B cell (primary cell): Measurements from ENCODE around the gene BRI3BP. TPM values are rescaled to one million over a fixed set of nuclear protein-coding genes. Genes with fewer than 3 reads are reported as not detected.

ENCODE experiments used
- ATAC-seq: fragments of 200-7000 bp; cut with Tn5 transposase; one replicate; pipeline ENCODE4 v1.10.0; 2021; ENCODE audit warnings: low read depth, mild to moderate bottlenecking, moderate number of reproducible peaks, moderate library complexity
- CTCF ChIA-PET: fragments of 350-600 bp; sonication (Branson Sonifier 250); formaldehyde crosslinking; loops from one replicate; lab custom pipeline; 2021; ENCODE audit warnings: antibody characterized with exemption, inconsistent platforms; lab: Charles Lee
- POLR2A ChIA-PET: fragments of 350-600 bp; sonication (Branson Sonifier 250); formaldehyde crosslinking; loops from one replicate; lab custom pipeline; 2021; ENCODE audit warnings: antibody characterized with exemption; lab: Charles Lee
- DNase-seq: peaks from one replicate; pipeline ENCODE4 v3.0.0; 2013
- H2AFZ ChIP-seq: 2 replicates; pipeline ENCODE4 v1.6.1; 2012; ENCODE audit warnings: mild to moderate bottlenecking, low read depth, low read length; ENCODE audit not compliant: insufficient read depth, poor library complexity, severe bottlenecking
- H3K27ac ChIP-seq, 2 donors: 1 replicate in 1 of 2; 2 replicates in 1 of 2; pipeline ENCODE4 v1.5.1; 2012 to 2013; ENCODE audit warnings: low read length in 2 of 2, mild to moderate bottlenecking in 2 of 2, moderate library complexity in 1 of 2
- H3K27me3 ChIP-seq, 4 experiments: fragments of 200-600 bp in 1 of 4; sonication (generic) in 1 of 4; replicated peaks in 1 of 4; 1 replicate in 2 of 4; 2 replicates in 2 of 4; pipeline versions ENCODE4 v1.6.1 to v1.7.0; 2013 to 2016; ENCODE audit warnings: low read length in 3 of 4, mild to moderate bottlenecking in 2 of 4, mixed read lengths in 1 of 4, moderate library complexity in 1 of 4; ENCODE audit not compliant: insufficient read depth in 4 of 4, control insufficient read depth in 3 of 4; ENCODE audit errors: control extremely low read depth in 1 of 4
- H3K36me3 ChIP-seq, 2 experiments: replicated peaks in 1 of 2; 1 replicate in 1 of 2; 2 replicates in 1 of 2; pipeline versions ENCODE4 v1.6.1 to v1.7.1; 2013; ENCODE audit warnings: low read length in 1 of 2; ENCODE audit not compliant: insufficient read depth in 2 of 2, control insufficient read depth in 1 of 2; ENCODE audit errors: control extremely low read depth in 1 of 2, extremely low read depth in 1 of 2
- H3K4me1 ChIP-seq, 2 donors: fragments of 200-600 bp in 1 of 2; sonication (generic) in 1 of 2; 1 replicate in 1 of 2; 2 replicates in 1 of 2; pipeline versions ENCODE4 v1.5.1 to v1.6.1; 2013 to 2017; ENCODE audit warnings: low read length in 2 of 2; ENCODE audit not compliant: control insufficient read depth in 2 of 2, insufficient read depth in 2 of 2
- H3K4me2 ChIP-seq: replicated peaks from 2 replicates; pipeline ENCODE3; 2012; ENCODE audit warnings: mild to moderate bottlenecking, low read depth, low read length; ENCODE audit not compliant: poor library complexity, severe bottlenecking
- H3K4me3 ChIP-seq, 5 experiments: fragments of 200-600 bp in 1 of 5; sonication (generic) in 1 of 5; 1 replicate in 3 of 5; 2 replicates in 2 of 5; pipeline versions ENCODE4 v1.5.1 to v1.7.0; 2011 to 2016; ENCODE audit warnings: low read length in 4 of 5, mild to moderate bottlenecking in 4 of 5, low read depth in 2 of 5, control low read depth in 1 of 5, moderate library complexity in 1 of 5; ENCODE audit not compliant: insufficient read depth in 1 of 5; ENCODE audit errors: control extremely low read depth in 1 of 5, extremely low read depth in 1 of 5
- H3K79me2 ChIP-seq: fragments of 200-600 bp; sonication (generic); one replicate; pipeline ENCODE4 v1.6.0; 2016; ENCODE audit warnings: low read length; ENCODE audit not compliant: control insufficient read depth, insufficient read depth
- H3K9ac ChIP-seq: fragments of 200-600 bp; sonication (generic); 2 replicates; pipeline ENCODE4 v1.6.1; 2017; ENCODE audit warnings: mild to moderate bottlenecking, low read length, moderate library complexity
- H3K9me3 ChIP-seq, 3 donors: one replicate each; pipeline versions ENCODE4 v1.6.1 to v1.7.1; 2013; ENCODE audit warnings: low read length in 2 of 3; ENCODE audit not compliant: control insufficient read depth in 2 of 3, insufficient read depth in 1 of 3; ENCODE audit errors: control extremely low read depth in 1 of 3
- H4K20me1 ChIP-seq: 2 replicates; pipeline ENCODE4 v1.6.0; 2012; ENCODE audit warnings: mild to moderate bottlenecking, low read length; ENCODE audit not compliant: insufficient read depth, control insufficient read depth, poor library complexity, severe bottlenecking
- H3K27ac Mint-ChIP-seq: one replicate; pipeline ENCODE4 v1.8.0; 2021; ENCODE audit warnings: mixed read lengths
- H3K27me3 Mint-ChIP-seq: one replicate; pipeline ENCODE4 v1.8.0; 2021; ENCODE audit warnings: mixed read lengths
- H3K4me1 Mint-ChIP-seq: one replicate; pipeline ENCODE4 v1.8.0; 2021; ENCODE audit warnings: mixed read lengths
- H3K4me3 Mint-ChIP-seq: one replicate; pipeline ENCODE4 v1.8.0; 2021; ENCODE audit warnings: mixed read lengths
- H3K9me3 Mint-ChIP-seq: one replicate; pipeline ENCODE4 v1.8.0; 2022; ENCODE audit warnings: mixed read lengths; ENCODE audit not compliant: insufficient read depth
- CTCF ChIP-seq: fragments of 200-600 bp; IDR thresholded peaks from one replicate; pipeline ENCODE4 v1.8.0; 2022; ENCODE audit warnings: antibody characterized with exemption, mild to moderate bottlenecking
- EZH2 ChIP-seq: IDR thresholded peaks from 2 replicates; pipeline ENCODE4 v1.6.1; 2012; ENCODE audit warnings: borderline replicate concordance, low read depth, mild to moderate bottlenecking, moderate library complexity, low read length; ENCODE audit not compliant: insufficient read depth, poor library complexity, severe bottlenecking
- WGBS: methylation state at CpG from one replicate; pipeline ENCODE4 v1.1.5; 2013; ENCODE audit warnings: missing lambda C conversion rate; ENCODE audit not compliant: insufficient coverage; 5-methylcytosine and 5-hydroxymethylcytosine counted together
- intact Hi-C: fragments of 100-400 bp; cut with micrococcal nuclease; formaldehyde crosslinking; loops from one replicate; pipeline ENCODE4 v1.10.0; 2022
- polyA plus RNA-seq: library from polyadenylated mRNA; depleted of rRNA; stranded (reverse); fragments of >200 nt; gene quantifications from 2 replicates; pipeline ENCODE4 v1.2.3, GENCODE V29; 2012
- total RNA-seq, 2 donors: library from RNA; stranded (reverse); fragments of 120-200 nt in 1 of 2; gene quantifications; 1 replicate in 1 of 2; 2 replicates in 1 of 2; pipeline versions ENCODE4 v1.2.3 to v1.2.4, GENCODE V29; 2013 to 2022

The BRI3BP gene
- total and polyA plus RNA-seq, 2 donors (not counting 1 experiment from before 2014, with no cell fraction given), result 5.2 to 14.3 TPM

- Histone ChIP-seq H3K4me2 (peak overlapping the region; percentile 93), H3K9me3 (no peaks in the 10 kb centered on the region), H3K27ac (peak overlapping the region; percentile 35 to 62), H3K4me1 (peaks cover 34 to 54% of the 10 kb centered on the region in 2 donors), H3K4me3 (peak overlapping the region; percentile 58 to 98 (median 76)), H2AFZ (peak overlapping the region; percentile 77), H3K36me3 (no peaks in the 10 kb centered on the region), H3K79me2 (peaks cover 57% of the 10 kb centered on the region), H3K9ac (peak overlapping the region; percentile 84), H3K27me3 (no peaks in the 10 kb centered on the region), H4K20me1 (no peaks in the 10 kb centered on the region)
- intact Hi-C loops, result loop anchor here (1.0 to 10.0 kb wide), 4 partner anchors 56 to 1018 kb away; partner anchors contain the start of genes AACS, CCDC92, SCARB1 and ZNF664
- peak; percentile 92 for DNase-seq
- Mint-ChIP-seq H3K4me3 (peak overlapping the region; percentile 90), H3K4me1 (peaks cover 43% of the 10 kb centered on the region), H3K9me3 (no peaks in the 10 kb centered on the region), H3K27ac (peak overlapping the region; percentile 86), H3K27me3 (no peaks in the 10 kb centered on the region)
- ATAC-seq, result peak; percentile 34
- ChIA-PET CTCF (interaction anchor here (0.9 to 1.7 kb wide), 3 partner anchors 53 to 72 kb away, joined by 3 to 8 read pairs (median 4); partner anchors contain the start of gene AACS), POLR2A (interaction anchor here (0.5 to 2.8 kb wide), 4 partner anchors 56 to 124 kb away, joined by 3 to 11 read pairs (median 5); partner anchors contain the start of gene UBC)
- TF ChIP-seq EZH2 (no peak), CTCF (peak; percentile 80)
- WGBS, result 2% methylated on average over 30 of the region's 35 CpGs
Observed at GRCh38 chr12:124992874-124993625, 395 bp upstream of the BRI3BP start.
